ENCODE data around the gene SLC25A23. TPM values are rescaled to one million over a fixed set of nuclear protein-coding genes. Genes with fewer than 3 reads are reported as not detected.

SLC25A23 gene
- total and polyA plus RNA-seq, 2 donors from 2014 or later = 69.2 to 76.6 TPM

DNA sequence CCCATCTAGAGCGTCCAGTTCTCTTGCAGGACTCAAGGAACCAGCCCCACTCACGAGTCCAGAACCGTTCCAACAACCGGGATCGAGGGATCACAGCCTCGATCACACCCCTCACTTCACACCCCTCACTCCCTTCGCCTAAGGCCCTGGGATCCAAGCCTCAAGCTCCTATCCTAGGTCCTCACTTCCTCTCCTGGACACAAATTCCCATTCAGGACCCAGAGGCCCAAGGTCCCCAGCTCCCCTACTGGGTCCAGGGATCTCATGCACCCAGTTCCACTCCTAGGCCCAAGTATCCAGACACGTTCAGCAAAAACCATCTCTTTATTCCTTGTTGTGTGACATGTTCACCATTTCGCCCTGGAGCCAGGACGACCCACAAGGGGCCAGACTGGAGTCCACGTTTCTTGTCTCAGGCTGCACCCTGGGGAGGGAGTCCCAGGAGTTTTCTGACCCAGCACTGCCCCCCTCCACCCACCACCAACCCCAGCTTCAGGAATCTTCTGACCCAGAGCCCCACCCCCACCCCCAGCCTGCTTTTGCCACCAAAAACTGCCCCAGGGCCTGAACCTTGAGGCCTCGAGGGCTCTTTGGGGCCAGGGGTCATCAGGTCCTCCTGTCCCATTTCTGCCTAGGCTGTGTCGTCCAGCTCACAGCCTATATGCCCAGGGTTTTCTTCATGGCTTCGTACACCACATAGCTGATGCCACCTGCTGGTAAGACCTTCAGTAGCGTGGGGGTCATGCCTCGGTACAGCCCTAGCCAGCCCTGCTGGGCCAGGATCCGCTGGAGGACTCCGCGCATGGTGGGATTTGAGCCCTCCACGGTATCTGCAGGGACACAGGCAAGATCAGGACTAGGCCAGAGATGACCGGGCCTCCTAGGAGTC lies 33.6 kb downstream of the SLC25A23 start:
- Histone ChIP-seq H3K9ac (ENCODE audit: low read length in 3 of 3) (no peak overlapping the region), H3K36me3 (ENCODE audit: control insufficient read depth in 2 of 3, insufficient read depth in 3 of 3, low read length in 3 of 3) (peaks cover 0 to 12% (median under 1%) of the 10 kb centered on the region in 3 donors), H3K27ac (ENCODE audit: low read depth in 2 of 2, low read length in 2 of 2) (peak overlapping the region; percentile 67 to 73), H3K4me1 (ENCODE audit: control insufficient read depth in 2 of 3, insufficient read depth in 2 of 3, low read depth in 1 of 3, low read length in 3 of 3) (peaks cover 0 to 23% (median 9%) of the 10 kb centered on the region in 3 donors), H3K9me3 (ENCODE audit: control insufficient read depth in 2 of 3, insufficient read depth in 1 of 3, low read length in 3 of 3) (no peaks in the 10 kb centered on the region), H3K27me3 (ENCODE audit: control insufficient read depth, insufficient read depth, low read length) (no peaks in the 10 kb centered on the region), H3K4me3 (ENCODE audit: low read length in 3 of 3) (peak overlapping the region in 2 of 3 donors; percentile 9 to 55)
- TF ChIP-seq, protein P1, sequence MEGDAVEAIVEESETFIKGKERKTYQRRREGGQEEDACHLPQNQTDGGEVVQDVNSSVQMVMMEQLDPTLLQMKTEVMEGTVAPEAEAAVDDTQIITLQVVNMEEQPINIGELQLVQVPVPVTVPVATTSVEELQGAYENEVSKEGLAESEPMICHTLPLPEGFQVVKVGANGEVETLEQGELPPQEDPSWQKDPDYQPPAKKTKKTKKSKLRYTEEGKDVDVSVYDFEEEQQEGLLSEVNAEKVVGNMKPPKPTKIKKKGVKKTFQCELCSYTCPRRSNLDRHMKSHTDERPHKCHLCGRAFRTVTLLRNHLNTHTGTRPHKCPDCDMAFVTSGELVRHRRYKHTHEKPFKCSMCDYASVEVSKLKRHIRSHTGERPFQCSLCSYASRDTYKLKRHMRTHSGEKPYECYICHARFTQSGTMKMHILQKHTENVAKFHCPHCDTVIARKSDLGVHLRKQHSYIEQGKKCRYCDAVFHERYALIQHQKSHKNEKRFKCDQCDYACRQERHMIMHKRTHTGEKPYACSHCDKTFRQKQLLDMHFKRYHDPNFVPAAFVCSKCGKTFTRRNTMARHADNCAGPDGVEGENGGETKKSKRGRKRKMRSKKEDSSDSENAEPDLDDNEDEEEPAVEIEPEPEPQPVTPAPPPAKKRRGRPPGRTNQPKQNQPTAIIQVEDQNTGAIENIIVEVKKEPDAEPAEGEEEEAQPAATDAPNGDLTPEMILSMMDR (IDR thresholded peaks at IDR 0.05; ENCODE audit: borderline replicate concordance, extremely low read depth, insufficient read depth) = no peak
- intact Hi-C loops (cut with DNase I) = no loop called here
- DNase-seq (peak in 2 of 5 donors; percentile 27 to 76), FAIRE-seq (no peak)

DNA sequence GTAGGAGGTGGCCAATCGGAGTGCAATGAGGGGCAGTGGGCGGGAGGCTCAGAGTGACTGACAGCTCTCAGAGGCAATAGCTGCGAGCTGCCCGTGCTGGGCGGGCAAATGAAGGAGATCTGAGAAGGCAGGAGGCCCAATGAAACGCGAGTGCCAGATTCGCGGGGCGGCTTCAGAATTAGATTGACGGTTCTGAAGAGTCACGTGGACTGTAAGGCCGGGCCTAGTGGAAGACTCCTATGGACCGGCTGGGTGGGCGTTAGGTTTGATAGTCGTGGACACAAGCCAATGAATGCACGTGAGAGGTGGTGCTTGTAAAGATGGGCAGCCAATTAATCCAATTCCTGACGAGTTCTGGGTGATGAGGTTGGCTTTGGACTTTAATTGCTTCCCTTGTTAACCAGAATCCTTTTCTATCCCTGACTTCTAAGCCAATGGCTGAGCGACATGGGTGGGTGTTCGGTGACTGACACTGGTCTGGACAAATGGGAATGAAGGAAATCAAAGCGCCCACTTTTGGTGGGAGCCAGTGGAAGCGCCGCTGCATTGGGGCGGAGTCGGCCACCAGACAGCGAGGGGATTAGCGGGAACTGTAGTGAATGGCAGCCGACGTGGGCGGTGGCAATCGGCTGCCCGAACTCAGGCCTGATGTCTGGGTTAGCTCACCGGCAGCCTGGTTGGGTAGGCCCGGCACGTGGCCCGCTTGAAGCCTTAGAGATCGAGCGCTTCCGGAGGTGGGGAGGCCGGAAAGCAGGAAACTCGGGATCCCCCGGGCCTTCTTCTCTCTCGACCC lies 34.5 kb downstream of the SLC25A23 start:
- peaks cover 5 to 20% (median 5%) of the 10 kb centered on the region in 3 donors for H3K36me3 ChIP-seq (ENCODE audit: control insufficient read depth in 2 of 3, insufficient read depth in 3 of 3, low read length in 3 of 3)
- TF ChIP-seq, protein P1 (IDR thresholded peaks at IDR 0.05; ENCODE audit: borderline replicate concordance, extremely low read depth, insufficient read depth) = no peak
- H3K27me3 ChIP-seq (ENCODE audit: control insufficient read depth, insufficient read depth, low read length) = no peaks in the 10 kb centered on the region
- H3K4me1 ChIP-seq (ENCODE audit: control insufficient read depth in 2 of 3, insufficient read depth in 2 of 3, low read depth in 1 of 3, low read length in 3 of 3) = peaks cover 0 to 23% (median 9%) of the 10 kb centered on the region in 3 donors
- H3K27ac ChIP-seq (ENCODE audit: low read depth in 2 of 2, low read length in 2 of 2) = peak overlapping the region; percentile 67 to 73
- FAIRE-seq (peak; percentile 99), DNase-seq (peak; percentile 100)
- no peak overlapping the region for H3K9ac ChIP-seq (ENCODE audit: low read length in 3 of 3)
- no peaks in the 10 kb centered on the region for H3K9me3 ChIP-seq (ENCODE audit: control insufficient read depth in 2 of 3, insufficient read depth in 1 of 3, low read length in 3 of 3)
- peak overlapping the region in 2 of 3 donors; percentile 9 to 55 for H3K4me3 ChIP-seq (ENCODE audit: low read length in 3 of 3)
- intact Hi-C loops (cut with DNase I) = no loop called here

DNA sequence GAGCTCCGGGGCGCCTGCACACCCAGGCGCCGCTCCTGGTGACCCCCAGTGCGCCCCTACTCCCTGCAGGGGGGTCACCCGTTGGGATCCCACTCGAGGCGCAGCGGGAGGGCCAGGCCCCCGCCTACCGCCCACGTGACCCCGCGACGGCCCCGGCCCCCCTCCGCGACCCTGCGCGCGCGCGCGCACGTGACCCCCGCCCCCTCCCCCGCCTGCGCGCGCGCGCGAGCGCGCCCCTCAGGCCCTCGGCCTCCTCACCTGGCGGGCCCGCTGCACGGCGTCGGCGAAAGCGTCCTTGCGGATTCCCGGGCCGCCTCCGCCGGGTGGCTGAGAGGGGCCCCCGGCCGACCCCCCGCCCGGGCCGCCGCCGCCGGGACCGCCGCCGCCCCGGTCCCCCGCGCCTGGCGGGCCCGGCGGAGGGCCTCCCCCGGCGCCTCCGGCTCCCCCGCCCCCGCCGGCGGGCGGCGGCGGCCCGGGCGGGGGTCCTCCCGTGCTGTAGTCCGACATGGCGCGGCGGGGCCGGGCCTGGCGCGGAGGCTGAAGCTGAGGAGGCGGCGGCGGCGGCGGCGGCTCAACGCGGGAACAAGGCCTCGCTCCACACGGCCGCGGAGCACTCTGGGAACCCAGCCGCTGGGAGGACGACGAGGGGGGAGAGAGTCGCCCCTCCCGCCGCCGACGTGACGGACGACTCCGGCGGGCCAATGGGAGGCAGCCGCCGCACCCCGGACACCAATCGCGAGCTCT lies 35.2 kb downstream of the SLC25A23 start, which contains the start of gene KHSRP:
Gene KHSRP (minus strand): TSS at position 617 of the 744 bp plus-strand sequence. CDS start 110 bp downstream, at position 507.
- Histone ChIP-seq H3K36me3 (ENCODE audit: control insufficient read depth in 2 of 3, insufficient read depth in 3 of 3, low read length in 3 of 3) (peaks cover 5 to 27% (median 12%) of the 10 kb centered on the region in 3 donors), H3K27ac (ENCODE audit: low read depth in 2 of 2, low read length in 2 of 2) (peak within 1 kb of the TSS; percentile 71 to 73), H3K27me3 (ENCODE audit: control insufficient read depth, insufficient read depth, low read length) (no peaks in the 10 kb centered on the region), H3K4me1 (ENCODE audit: control insufficient read depth in 2 of 3, insufficient read depth in 2 of 3, low read depth in 1 of 3, low read length in 3 of 3) (peaks cover 0 to 23% (median 9%) of the 10 kb centered on the region in 3 donors), H3K9ac (ENCODE audit: low read length in 3 of 3) (peak within 1 kb of the TSS; percentile 75 to 93 (median 86)), H3K9me3 (ENCODE audit: control insufficient read depth in 2 of 3, insufficient read depth in 1 of 3, low read length in 3 of 3) (no peaks in the 10 kb centered on the region), H3K4me3 (ENCODE audit: low read length in 3 of 3) (peak within 1 kb of the TSS; percentile 68 to 93 (median 89))
- FAIRE-seq (no peak), DNase-seq (peak in 1 of 5 donors; percentile 27)
- intact Hi-C loops (cut with DNase I) = no loop called here
- TF ChIP-seq, protein P1 (IDR thresholded peaks at IDR 0.05; ENCODE audit: borderline replicate concordance, extremely low read depth, insufficient read depth) = no peak
